SK-N-SH (cell line): ENCODE results near the gene CD300LB.
"Not testable (repeated sequence)": the region's sequence is repeated elsewhere in the genome, so short reads cannot be mapped to it uniquely, and the experiment has no call there.

Experiments used
- EP300 ChIP-seq, 2 experiments: IDR thresholded peaks; 2 replicates each; pipeline versions ENCODE4 v1.4.0 to v1.6.1; 2012; ENCODE audit warnings: borderline replicate concordance in 1 of 2, low read depth in 1 of 2, low read length in 1 of 2
- EZH2phosphoT487 ChIP-seq: fragments of 200-600 bp; sonication (generic); IDR thresholded peaks from 2 replicates; pipeline ENCODE4 v1.6.1; 2017; ENCODE audit warnings: low read depth, mixed run types, mild to moderate bottlenecking, antibody characterized with exemption, moderate library complexity, borderline replicate concordance
- MXI1 ChIP-seq: IDR thresholded peaks from 2 replicates; pipeline ENCODE4 v1.6.1; 2012; ENCODE audit warnings: mild to moderate bottlenecking, low read depth, low read length, improper control_type of control experiment
- NFIC ChIP-seq: IDR thresholded peaks from 2 replicates; pipeline ENCODE4 v1.4.0; 2012; ENCODE audit warnings: borderline replicate concordance
- RXRA ChIP-seq: IDR thresholded peaks from 2 replicates; pipeline ENCODE4 v1.4.0; 2012; ENCODE audit warnings: low read depth, mild to moderate bottlenecking, borderline replicate concordance
- SIN3A ChIP-seq: IDR thresholded peaks from 2 replicates; pipeline ENCODE4 v1.6.1; 2012; ENCODE audit warnings: low read depth, mild to moderate bottlenecking, low read length, moderate library complexity, borderline replicate concordance
- TAF1 ChIP-seq: IDR thresholded peaks from 2 replicates; pipeline ENCODE4 v1.6.1; 2012; ENCODE audit warnings: low read depth, mild to moderate bottlenecking, low read length, moderate library complexity, borderline replicate concordance
- TCF12 ChIP-seq: IDR thresholded peaks from 2 replicates; pipeline ENCODE4 v1.4.0; 2012
- TEAD4 ChIP-seq: IDR thresholded peaks from 2 replicates; pipeline ENCODE4 v1.4.0; 2012; ENCODE audit warnings: mild to moderate bottlenecking, borderline replicate concordance; ENCODE audit not compliant: insufficient read depth
- TF ChIP-seq, protein P1 (sequence below): fragments of 200-600 bp; sonication (generic); IDR thresholded peaks from 2 replicates; pipeline ENCODE4 v1.6.1; 2017; ENCODE audit warnings: antibody characterized with exemption, mild to moderate bottlenecking, moderate library complexity

DNA sequence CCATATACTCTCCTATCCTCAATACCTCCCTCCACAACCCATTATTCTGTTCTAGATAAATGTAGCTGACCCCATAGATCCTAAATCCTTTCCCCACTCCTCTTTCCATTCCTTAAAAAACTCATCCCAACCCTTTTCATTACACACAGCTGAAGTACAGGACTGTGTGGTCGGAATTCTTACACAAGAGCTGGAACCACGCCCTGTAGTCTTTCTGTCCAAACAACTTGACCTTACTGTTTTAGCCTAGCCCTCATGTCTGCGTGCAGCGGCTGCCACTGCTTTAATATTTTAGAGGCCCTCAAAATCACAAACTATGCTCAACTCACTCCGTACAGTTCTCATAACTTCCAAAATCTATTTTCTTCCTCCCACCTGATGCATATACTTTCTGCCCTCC, 27.3 kb downstream of the CD300LB start:
- TF ChIP-seq TEAD4; EP300 (IDR thresholded peaks at IDR 0.05; ENCODE audit: borderline replicate concordance in 1 of 2, low read depth in 1 of 2, low read length in 1 of 2); MXI1; TAF1; EZH2phosphoT487; TCF12; SIN3A; RXRA; NFIC: not testable (repeated sequence)
- TF ChIP-seq, protein P1, sequence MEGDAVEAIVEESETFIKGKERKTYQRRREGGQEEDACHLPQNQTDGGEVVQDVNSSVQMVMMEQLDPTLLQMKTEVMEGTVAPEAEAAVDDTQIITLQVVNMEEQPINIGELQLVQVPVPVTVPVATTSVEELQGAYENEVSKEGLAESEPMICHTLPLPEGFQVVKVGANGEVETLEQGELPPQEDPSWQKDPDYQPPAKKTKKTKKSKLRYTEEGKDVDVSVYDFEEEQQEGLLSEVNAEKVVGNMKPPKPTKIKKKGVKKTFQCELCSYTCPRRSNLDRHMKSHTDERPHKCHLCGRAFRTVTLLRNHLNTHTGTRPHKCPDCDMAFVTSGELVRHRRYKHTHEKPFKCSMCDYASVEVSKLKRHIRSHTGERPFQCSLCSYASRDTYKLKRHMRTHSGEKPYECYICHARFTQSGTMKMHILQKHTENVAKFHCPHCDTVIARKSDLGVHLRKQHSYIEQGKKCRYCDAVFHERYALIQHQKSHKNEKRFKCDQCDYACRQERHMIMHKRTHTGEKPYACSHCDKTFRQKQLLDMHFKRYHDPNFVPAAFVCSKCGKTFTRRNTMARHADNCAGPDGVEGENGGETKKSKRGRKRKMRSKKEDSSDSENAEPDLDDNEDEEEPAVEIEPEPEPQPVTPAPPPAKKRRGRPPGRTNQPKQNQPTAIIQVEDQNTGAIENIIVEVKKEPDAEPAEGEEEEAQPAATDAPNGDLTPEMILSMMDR = not testable (repeated sequence)
